NB4 (cell line): ENCODE data around the gene ITGB1.

ENCODE experiments used
- DNase-seq: peaks from one replicate; pipeline ENCODE4 v3.0.0; 2010; ENCODE audit warnings: low read depth
- H3K4me3 ChIP-seq: one replicate; pipeline ENCODE4 v1.5.1; 2011; ENCODE audit warnings: mild to moderate bottlenecking, low read depth, low read length, moderate library complexity
- MYC ChIP-seq: IDR thresholded peaks from 2 replicates; pipeline ENCODE4 v1.6.1; 2011; ENCODE audit warnings: low read depth, low read length
- POLR2A ChIP-seq: IDR thresholded peaks from 2 replicates; pipeline ENCODE4 v1.6.1; 2011; ENCODE audit warnings: mild to moderate bottlenecking; ENCODE audit not compliant: insufficient read length; ENCODE audit errors: extremely low read depth
- TF ChIP-seq, protein P1 (sequence below): IDR thresholded peaks from one replicate; pipeline ENCODE4 v1.5.1; 2012; ENCODE audit warnings: low read depth, low read length
- TF ChIP-seq, protein P2 (sequence below): IDR thresholded peaks from 2 replicates; pipeline ENCODE4 v1.6.1; 2011; ENCODE audit warnings: low read depth, low read length

The ITGB1 gene

DNA sequence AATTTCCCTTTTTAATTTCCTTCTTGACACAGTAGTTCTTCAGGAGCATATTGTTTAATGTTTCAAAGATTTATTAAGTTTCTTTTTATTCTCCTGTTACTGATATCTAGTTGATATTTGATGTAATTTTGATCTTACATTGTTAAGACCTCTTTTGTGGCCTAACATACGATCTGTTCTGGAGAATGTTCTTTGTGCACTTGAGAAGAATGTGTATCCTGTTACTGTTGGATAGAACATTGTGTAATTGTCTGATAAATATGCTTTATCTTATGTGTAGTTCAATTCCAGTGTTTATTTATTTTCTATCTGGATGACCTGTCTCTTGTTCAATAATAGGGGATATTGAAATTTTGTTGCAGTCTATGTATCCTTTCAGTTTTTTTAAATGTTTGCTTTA, 106.7 kb downstream of the ITGB1 start:
- TF ChIP-seq, protein P1, sequence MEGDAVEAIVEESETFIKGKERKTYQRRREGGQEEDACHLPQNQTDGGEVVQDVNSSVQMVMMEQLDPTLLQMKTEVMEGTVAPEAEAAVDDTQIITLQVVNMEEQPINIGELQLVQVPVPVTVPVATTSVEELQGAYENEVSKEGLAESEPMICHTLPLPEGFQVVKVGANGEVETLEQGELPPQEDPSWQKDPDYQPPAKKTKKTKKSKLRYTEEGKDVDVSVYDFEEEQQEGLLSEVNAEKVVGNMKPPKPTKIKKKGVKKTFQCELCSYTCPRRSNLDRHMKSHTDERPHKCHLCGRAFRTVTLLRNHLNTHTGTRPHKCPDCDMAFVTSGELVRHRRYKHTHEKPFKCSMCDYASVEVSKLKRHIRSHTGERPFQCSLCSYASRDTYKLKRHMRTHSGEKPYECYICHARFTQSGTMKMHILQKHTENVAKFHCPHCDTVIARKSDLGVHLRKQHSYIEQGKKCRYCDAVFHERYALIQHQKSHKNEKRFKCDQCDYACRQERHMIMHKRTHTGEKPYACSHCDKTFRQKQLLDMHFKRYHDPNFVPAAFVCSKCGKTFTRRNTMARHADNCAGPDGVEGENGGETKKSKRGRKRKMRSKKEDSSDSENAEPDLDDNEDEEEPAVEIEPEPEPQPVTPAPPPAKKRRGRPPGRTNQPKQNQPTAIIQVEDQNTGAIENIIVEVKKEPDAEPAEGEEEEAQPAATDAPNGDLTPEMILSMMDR: no peak
- TF ChIP-seq POLR2A (no peak), MYC (no peak)
- TF ChIP-seq, protein P2, sequence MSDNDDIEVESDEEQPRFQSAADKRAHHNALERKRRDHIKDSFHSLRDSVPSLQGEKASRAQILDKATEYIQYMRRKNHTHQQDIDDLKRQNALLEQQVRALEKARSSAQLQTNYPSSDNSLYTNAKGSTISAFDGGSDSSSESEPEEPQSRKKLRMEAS: no peak
- DNase-seq: no peak
- no peak overlapping the region for H3K4me3 ChIP-seq
